ENCODE data around the gene MT1A. TPM values are rescaled to one million over a fixed set of nuclear protein-coding genes. Genes with fewer than 3 reads are reported as not detected.
"Not testable (repeated sequence)": the region's sequence is repeated elsewhere in the genome, so short reads cannot be mapped to it uniquely, and the experiment has no call there.

MT1A gene
- total and polyA plus RNA-seq, 3 donors from 2014 or later, result 10.6 TPM; not detected in 2

DNA sequence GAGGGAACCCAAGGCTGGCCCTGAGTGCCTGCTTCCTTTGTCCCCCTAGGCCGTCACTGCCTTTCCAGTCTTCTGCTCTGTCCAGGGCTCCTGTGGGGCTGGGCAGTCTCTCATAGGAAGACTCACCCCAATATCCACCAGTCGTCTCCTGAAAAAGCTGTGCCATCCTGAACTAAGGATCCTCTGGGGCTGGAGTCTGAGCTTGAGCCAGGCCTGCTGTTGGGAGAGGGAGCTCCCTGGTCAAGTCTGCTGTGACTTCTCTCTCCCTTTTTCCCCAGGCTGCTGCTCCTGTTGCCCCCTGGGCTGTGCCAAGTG lies 32.1 kb downstream of the MT1A start:
- intact Hi-C loops (cut with DNase I; ENCODE audit: low total_unique reads), result no loop called here
- DNase-seq, result no peak
- Histone ChIP-seq H3K9me3 (no peaks in the 10 kb centered on the region), H3K27me3 (no peaks in the 10 kb centered on the region), H3K27ac (no peak overlapping the region), H3K4me3 (no peak overlapping the region), H3K36me3 (ENCODE audit: low read depth, missing control alignments) (no peaks in the 10 kb centered on the region), H3K4me1 (peaks cover 3% of the 10 kb centered on the region)
- no peak for TF ChIP-seq POLR2A (IDR thresholded peaks at IDR 0.05)
- TF ChIP-seq, protein P1, sequence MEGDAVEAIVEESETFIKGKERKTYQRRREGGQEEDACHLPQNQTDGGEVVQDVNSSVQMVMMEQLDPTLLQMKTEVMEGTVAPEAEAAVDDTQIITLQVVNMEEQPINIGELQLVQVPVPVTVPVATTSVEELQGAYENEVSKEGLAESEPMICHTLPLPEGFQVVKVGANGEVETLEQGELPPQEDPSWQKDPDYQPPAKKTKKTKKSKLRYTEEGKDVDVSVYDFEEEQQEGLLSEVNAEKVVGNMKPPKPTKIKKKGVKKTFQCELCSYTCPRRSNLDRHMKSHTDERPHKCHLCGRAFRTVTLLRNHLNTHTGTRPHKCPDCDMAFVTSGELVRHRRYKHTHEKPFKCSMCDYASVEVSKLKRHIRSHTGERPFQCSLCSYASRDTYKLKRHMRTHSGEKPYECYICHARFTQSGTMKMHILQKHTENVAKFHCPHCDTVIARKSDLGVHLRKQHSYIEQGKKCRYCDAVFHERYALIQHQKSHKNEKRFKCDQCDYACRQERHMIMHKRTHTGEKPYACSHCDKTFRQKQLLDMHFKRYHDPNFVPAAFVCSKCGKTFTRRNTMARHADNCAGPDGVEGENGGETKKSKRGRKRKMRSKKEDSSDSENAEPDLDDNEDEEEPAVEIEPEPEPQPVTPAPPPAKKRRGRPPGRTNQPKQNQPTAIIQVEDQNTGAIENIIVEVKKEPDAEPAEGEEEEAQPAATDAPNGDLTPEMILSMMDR (IDR thresholded peaks at IDR 0.05), result no peak
- WGBS, 2 donors, result 80 to 84% methylated on average over 1 to 2 of the region's 2 CpGs

DNA sequence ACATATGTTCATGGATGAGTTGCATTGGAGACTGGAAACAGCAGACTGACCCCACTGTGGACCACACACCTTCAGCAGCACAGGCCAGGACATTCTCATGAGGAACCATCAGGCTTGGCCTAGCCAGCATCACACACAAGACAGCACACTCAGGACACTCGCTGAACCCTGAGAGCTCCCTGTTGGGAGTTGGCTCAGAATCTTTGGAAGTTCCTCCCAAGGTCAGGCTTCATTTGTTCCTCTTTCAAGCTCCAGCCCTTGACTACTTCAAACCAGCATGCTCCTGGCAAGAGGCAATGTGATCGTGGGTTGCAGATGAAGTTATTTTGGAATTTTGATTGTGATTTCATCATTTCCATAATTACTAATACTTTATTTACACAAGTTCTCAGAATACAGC lies 33.2 kb downstream of the MT1A start:
- H3K4me3 ChIP-seq; H3K36me3 ChIP-seq (ENCODE audit: low read depth, missing control alignments); H3K9me3 ChIP-seq; intact Hi-C loops (cut with DNase I; ENCODE audit: low total_unique reads); H3K4me1 ChIP-seq; H3K27me3 ChIP-seq; H3K27ac ChIP-seq: not testable (repeated sequence)
- 34% methylated on average over 2 of the region's 2 CpGs for WGBS, 2 donors
- DNase-seq, result peak; percentile 65

DNA sequence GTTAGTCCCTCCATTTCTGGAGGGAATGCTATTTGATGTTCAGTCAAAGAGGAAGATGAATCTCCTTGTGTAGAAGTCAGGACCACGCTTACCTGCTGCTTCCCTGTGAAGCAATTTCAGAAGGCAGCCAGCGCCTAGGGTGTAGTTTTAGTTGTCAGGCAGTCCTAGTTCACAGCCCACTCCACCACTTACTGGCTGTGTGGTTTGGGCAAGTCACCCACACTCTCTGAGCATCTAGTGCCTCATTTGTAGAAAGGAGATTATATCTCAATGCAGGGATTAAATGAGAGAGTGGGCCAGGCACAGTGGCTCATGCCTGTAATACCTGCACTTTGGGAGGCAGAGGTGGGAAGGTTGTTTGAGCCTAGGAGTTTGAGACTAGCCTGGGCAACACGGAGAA lies 33.7 kb downstream of the MT1A start:
- intact Hi-C loops (cut with DNase I; ENCODE audit: low total_unique reads); DNase-seq; H3K27me3 ChIP-seq: not testable (repeated sequence)

DNA sequence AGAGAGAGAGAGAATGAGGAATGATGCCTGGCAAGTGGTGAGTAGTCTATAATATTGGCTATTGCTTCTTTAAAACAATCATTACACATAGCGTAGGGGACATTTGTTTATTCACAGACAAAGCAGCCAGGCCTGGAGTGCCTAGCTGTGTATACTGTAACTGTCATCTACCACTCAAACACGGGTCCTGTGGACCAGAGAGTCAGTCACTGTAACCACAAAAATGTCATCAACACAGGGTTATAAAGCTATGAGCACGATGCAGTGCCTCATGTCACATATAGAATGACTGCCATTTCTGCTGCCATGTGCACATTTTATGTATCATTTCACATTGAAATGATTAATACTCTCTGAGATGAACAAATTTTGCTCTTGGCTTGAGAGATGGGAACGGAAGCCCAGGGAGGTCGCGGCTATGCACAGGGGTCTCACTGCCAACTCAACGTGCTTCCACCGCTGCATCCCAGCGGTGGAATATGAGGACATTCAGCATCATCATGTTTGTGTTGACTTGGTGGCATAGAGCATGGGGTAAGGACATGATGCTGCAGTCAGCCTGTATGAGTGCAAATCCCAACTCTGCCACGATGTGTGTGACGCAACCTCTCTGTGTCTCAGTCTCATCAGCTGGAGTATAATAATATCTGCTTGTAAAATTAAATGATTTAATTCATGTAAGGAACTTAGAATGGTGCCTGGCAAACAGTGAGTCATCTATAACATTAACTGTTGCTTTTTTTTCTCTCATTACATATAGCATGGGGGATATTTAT lies 34.5 kb downstream of the MT1A start:
- intact Hi-C loops (cut with DNase I; ENCODE audit: low total_unique reads), result no loop called here
- Histone ChIP-seq H3K4me3 (no peak overlapping the region), H3K27me3 (no peaks in the 10 kb centered on the region)

More for the DNA sequence above, 33.7 kb downstream of the MT1A start:
- not testable (repeated sequence) for H3K9me3 ChIP-seq; H3K36me3 ChIP-seq (ENCODE audit: low read depth, missing control alignments); H3K4me1 ChIP-seq; H3K27ac ChIP-seq; H3K4me3 ChIP-seq
- WGBS, 2 donors, result 85 to 90% methylated on average over 3 of the region's 3 CpGs

DNA sequence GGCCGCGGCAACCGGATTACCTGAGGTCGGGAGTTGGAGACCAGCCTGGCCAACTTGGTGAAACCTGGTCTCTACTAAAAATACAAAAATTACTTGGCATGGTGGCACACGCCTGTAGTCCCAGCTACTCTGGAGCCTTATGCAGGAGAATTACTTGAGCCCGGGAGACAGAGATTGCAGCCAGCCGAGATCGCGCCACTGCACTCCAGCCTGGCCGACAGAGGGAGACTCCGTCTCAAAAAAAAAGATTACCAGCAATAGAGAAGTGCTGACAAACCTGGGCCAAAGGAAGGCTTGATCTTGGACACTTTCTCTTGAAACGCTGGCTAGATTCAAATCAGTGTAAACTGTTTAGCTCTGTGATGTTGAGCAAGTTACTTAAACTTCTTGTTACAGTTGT lies 35.5 kb downstream of the MT1A start:
- Histone ChIP-seq H3K36me3 (ENCODE audit: low read depth, missing control alignments) (no peaks in the 10 kb centered on the region), H3K27ac (no peak overlapping the region), H3K9me3 (no peaks in the 10 kb centered on the region), H3K4me1 (no peaks in the 10 kb centered on the region), H3K4me3 (no peak overlapping the region), H3K27me3 (no peaks in the 10 kb centered on the region)
- DNase-seq, result no peak
- WGBS, 2 donors, result 61 to 64% methylated on average over 12 of the region's 12 CpGs
- intact Hi-C loops (cut with DNase I; ENCODE audit: low total_unique reads), result no loop called here
- TF ChIP-seq, protein P1 (IDR thresholded peaks at IDR 0.05), result peak in 2 of 3 experiments; percentile 31 to 48
- TF ChIP-seq POLR2A (IDR thresholded peaks at IDR 0.05), result no peak

More for the DNA sequence above, 34.5 kb downstream of the MT1A start:
- Histone ChIP-seq H3K9me3 (no peaks in the 10 kb centered on the region), H3K27ac (no peak overlapping the region), H3K4me1 (peaks cover under 1% of the 10 kb centered on the region), H3K36me3 (ENCODE audit: low read depth, missing control alignments) (no peaks in the 10 kb centered on the region)
- DNase-seq, result no peak
- WGBS, 2 donors, result 95 to 99% methylated on average over 10 to 11 of the region's 11 CpGs
- TF ChIP-seq, protein P1 (IDR thresholded peaks at IDR 0.05), result no peak
- TF ChIP-seq POLR2A (IDR thresholded peaks at IDR 0.05), result no peak

DNA sequence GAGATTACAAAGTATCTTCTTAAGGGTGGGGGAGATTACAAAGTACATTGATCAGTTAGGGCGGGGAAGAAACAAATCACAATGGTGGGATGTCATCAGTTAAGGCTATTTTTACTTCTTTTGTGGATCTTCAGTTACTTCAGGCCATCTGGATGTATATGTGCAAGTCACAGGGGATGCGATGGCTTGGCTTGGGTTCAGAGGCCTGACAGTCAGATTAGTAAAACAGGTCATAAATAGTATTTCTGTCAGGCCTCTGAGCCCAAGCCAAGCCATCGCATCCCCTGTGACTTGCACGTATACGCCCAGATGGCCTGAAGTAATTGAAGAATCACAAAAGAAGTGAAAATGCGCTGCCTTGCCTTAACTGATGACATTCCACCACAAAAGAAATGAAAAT lies 36.1 kb downstream of the MT1A start:
- H3K9me3 ChIP-seq; DNase-seq; H3K27me3 ChIP-seq; H3K4me3 ChIP-seq; H3K36me3 ChIP-seq (ENCODE audit: low read depth, missing control alignments); H3K27ac ChIP-seq; intact Hi-C loops (cut with DNase I; ENCODE audit: low total_unique reads); H3K4me1 ChIP-seq: not testable (repeated sequence)
- WGBS, 2 donors, result 78 to 80% methylated on average over 6 of the region's 6 CpGs
